K562 (cell line): Measurements from ENCODE around the gene STK4. TPM values are rescaled to one million over a fixed set of nuclear protein-coding genes. Genes with fewer than 3 reads are reported as not detected.
A peak's percentile ranks its signal among the peaks of the same experiment; 100 is the strongest.

Experiments used
- CREM ChIP-seq: IDR thresholded peaks from 2 replicates; pipeline ENCODE4 v1.6.1; 2014; ENCODE audit warnings: antibody characterized with exemption, low read depth
- CTBP1 ChIP-seq: fragments of 450-650 bp; IDR thresholded peaks from 2 replicates; pipeline ENCODE4 v1.6.1; 2016; ENCODE audit warnings: borderline replicate concordance
- ESRRB ChIP-seq: fragments of 250-450 bp; sonication (Bioruptor Pico); IDR thresholded peaks from 2 replicates; pipeline ENCODE4 v1.5.0; 2020; ENCODE audit warnings: mild to moderate bottlenecking, moderate library complexity, borderline replicate concordance
- KLF1 ChIP-seq: fragments of 450-650 bp; IDR thresholded peaks from 2 replicates; pipeline ENCODE4 v1.6.1; 2016; ENCODE audit warnings: missing genetic modification characterization, missing compliant biosample characterization
- POLR2H ChIP-seq: IDR thresholded peaks from 2 replicates; pipeline ENCODE4 v1.6.1; 2016; ENCODE audit warnings: missing genetic modification characterization, low read depth, mild to moderate bottlenecking, control low read depth, missing compliant biosample characterization, moderate library complexity
- RBM39 ChIP-seq: fragments of 200-400 bp; formaldehyde crosslinking; optimal IDR thresholded peaks from 2 replicates; pipeline ENCODE3; 2018; ENCODE audit warnings: low read depth, low read length
- SMARCC2 ChIP-seq: fragments of 450-650 bp; IDR thresholded peaks from 2 replicates; pipeline ENCODE4 v1.6.1; 2017; ENCODE audit warnings: antibody characterized with exemption, moderate library complexity, mild to moderate bottlenecking, low read depth
- TAL1 ChIP-seq: fragments of 450-650 bp; IDR thresholded peaks from 2 replicates; pipeline ENCODE4 v1.6.1; 2016; ENCODE audit warnings: mild to moderate bottlenecking
- TCF3 ChIP-seq: sonication (generic); formaldehyde crosslinking; IDR thresholded peaks from 2 replicates; pipeline ENCODE4 v1.4.0; 2020; ENCODE audit warnings: mild to moderate bottlenecking, missing genetic modification reagents
- ZEB2 ChIP-seq: fragments of 450-650 bp; IDR thresholded peaks from 2 replicates; pipeline ENCODE4 v1.6.1; 2016
- ZNF197 ChIP-seq: fragments of 200-800 bp; sonication (Bioruptor generic); IDR thresholded peaks from 2 replicates; pipeline ENCODE4 v1.6.1; 2016; ENCODE audit warnings: low read depth, missing genetic modification characterization, missing compliant biosample characterization
- ZNF444 ChIP-seq: fragments of 250-450 bp; sonication (Bioruptor Pico); IDR thresholded peaks from 2 replicates; pipeline ENCODE4 v1.4.0; 2020; ENCODE audit warnings: mild to moderate bottlenecking, moderate library complexity
- ZNF589 ChIP-seq: fragments of 200-800 bp; sonication (Bioruptor generic); IDR thresholded peaks from 2 replicates; pipeline ENCODE4 v1.6.1; 2016; ENCODE audit warnings: low read depth, missing genetic modification characterization, missing compliant biosample characterization
- ZNF766 ChIP-seq: fragments of 200-800 bp; sonication (Bioruptor generic); conservative IDR thresholded peaks from 2 replicates; pipeline ENCODE4 v1.6.1; 2016; ENCODE audit warnings: missing genetic modification characterization, missing compliant biosample characterization
- ZSCAN29 ChIP-seq: fragments of 450-650 bp; IDR thresholded peaks from 2 replicates; pipeline ENCODE4 v1.6.1; 2017
- polyA plus RNA-seq, 8 experiments: library from polyadenylated mRNA; depleted of rRNA in 4 of 8; stranded (reverse) in 5 of 8; unstranded in 3 of 8; fragments of >200 nt; fragmentation: Nextera tagmentation in 2 of 8; fragmentation: Illumina TruSeq in 1 of 8; extraction: Ambion mirVana in 2 of 8; extraction: Trizol in 1 of 8; gene quantifications; 2 replicates each; pipeline versions ENCODE4 v1.2.1 to v1.2.3, GENCODE V29; 2011 to 2014; ENCODE audit warnings: inconsistent platforms in 1 of 8, missing spikeins in 1 of 8
- total RNA-seq, 7 experiments: library from RNA; depleted of rRNA in 6 of 7; stranded (reverse); fragments of >200 nt in 6 of 7; fragmentation: Illumina TruSeq in 2 of 7; extraction: Trizol in 2 of 7; gene quantifications; 2 replicates each; pipeline versions ENCODE4 v1.2.1 to v1.2.3, GENCODE V29; 2011 to 2021; ENCODE audit warnings: low replicate concordance in 1 of 7
- TF ChIP-seq, protein P1 (sequence below): fragments of 250-450 bp; sonication (Bioruptor Pico); IDR thresholded peaks from 2 replicates; pipeline ENCODE4 v1.8.0; 2021; ENCODE audit warnings: moderate library complexity, mild to moderate bottlenecking, inconsistent platforms
- TF ChIP-seq, protein P2 (sequence below): fragments of 450-650 bp; IDR thresholded peaks from 2 replicates; pipeline ENCODE4 v1.6.1; 2016; ENCODE audit warnings: low read depth, mild to moderate bottlenecking, moderate library complexity
- TF ChIP-seq, protein P3 (sequence below), 2 experiments: fragments of 450-650 bp in 1 of 2; IDR thresholded peaks; 2 replicates each; pipeline ENCODE4 v1.6.1; 2011 to 2017; ENCODE audit warnings: low read depth in 2 of 2, antibody characterized with exemption in 1 of 2, borderline replicate concordance in 1 of 2, low read length in 1 of 2, mild to moderate bottlenecking in 1 of 2, mixed read lengths in 1 of 2; ENCODE audit not compliant: control insufficient read depth in 1 of 2
- TF ChIP-seq, protein P4 (sequence below): sonication (generic); formaldehyde crosslinking; IDR thresholded peaks from 2 replicates; pipeline ENCODE4 v1.8.0; 2022; ENCODE audit warnings: missing genetic modification reagents, mild to moderate bottlenecking, borderline replicate concordance
- TF ChIP-seq, protein P5 (sequence below): fragments of 250-450 bp; sonication (Bioruptor Pico); IDR thresholded peaks from 2 replicates; pipeline ENCODE4 v1.8.0; 2022; ENCODE audit warnings: inconsistent platforms

The STK4 gene
- total and polyA plus RNA-seq, 9 of the 15 experiments (the other 6 are each of a cell fraction or from before 2014, with no cell fraction given): 11.9 to 30.6 (median 22.2) TPM

DNA sequence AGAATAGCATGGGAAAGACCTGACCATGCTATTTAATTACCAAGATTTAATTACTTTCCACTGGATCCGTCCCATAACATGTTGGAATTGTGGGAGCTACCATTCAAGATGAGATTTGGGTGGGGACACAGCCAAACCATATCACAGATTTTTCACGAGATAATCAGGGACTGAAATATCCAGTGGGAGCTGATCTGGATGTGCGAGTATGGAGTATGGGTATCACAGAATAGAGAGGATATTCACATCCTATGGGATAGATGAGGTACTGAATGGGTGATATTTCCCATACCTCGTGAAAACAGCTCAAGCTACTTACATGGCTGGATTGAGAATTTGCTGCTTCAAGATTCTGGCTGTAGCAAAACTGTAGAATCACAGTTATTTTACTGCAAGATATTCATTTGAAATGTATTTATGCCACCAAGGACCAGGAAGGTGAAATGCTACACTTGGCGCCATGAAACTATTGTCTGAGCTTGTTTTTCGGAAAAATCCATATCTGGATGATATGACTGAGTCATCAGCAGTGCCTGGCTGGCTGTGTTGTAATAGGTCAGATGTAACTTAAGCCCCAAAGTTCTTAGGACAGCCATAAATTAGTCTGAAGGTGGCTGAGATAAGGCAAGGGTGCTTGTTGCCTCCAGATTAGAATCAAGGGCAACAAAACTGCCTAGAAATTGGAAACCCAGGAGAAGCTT, 104.8 kb downstream of the STK4 start (continued):
- TF ChIP-seq, protein P1, sequence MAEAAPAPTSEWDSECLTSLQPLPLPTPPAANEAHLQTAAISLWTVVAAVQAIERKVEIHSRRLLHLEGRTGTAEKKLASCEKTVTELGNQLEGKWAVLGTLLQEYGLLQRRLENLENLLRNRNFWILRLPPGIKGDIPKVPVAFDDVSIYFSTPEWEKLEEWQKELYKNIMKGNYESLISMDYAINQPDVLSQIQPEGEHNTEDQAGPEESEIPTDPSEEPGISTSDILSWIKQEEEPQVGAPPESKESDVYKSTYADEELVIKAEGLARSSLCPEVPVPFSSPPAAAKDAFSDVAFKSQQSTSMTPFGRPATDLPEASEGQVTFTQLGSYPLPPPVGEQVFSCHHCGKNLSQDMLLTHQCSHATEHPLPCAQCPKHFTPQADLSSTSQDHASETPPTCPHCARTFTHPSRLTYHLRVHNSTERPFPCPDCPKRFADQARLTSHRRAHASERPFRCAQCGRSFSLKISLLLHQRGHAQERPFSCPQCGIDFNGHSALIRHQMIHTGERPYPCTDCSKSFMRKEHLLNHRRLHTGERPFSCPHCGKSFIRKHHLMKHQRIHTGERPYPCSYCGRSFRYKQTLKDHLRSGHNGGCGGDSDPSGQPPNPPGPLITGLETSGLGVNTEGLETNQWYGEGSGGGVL: no peak
- TF ChIP-seq KLF1 (tag) (no peak), CTBP1 (peak; percentile 79), ZSCAN29 (no peak), ZEB2 (peak; percentile 85), CREM (peak; percentile 49; the same call in 1 of the 2 replicates), TCF3 (CRISPR knock-in tag) (peak; percentile 75), RBM39 (no peak), ZNF444 (CRISPR knock-in tag) (no peak), TAL1 (peak; percentile 80), ESRRB (CRISPR knock-in tag) (no peak), SMARCC2 (peak; percentile 91), ZNF589 (CRISPR knock-in tag) (0 out of 2 replicates have a peak, but pooled peaks have one; percentile 46), POLR2H (tag) (no peak), ZNF766 (CRISPR knock-in tag) (no peak), ZNF197 (0 out of 2 replicates have a peak, but pooled peaks have one; percentile 10)
- TF ChIP-seq, protein P2, sequence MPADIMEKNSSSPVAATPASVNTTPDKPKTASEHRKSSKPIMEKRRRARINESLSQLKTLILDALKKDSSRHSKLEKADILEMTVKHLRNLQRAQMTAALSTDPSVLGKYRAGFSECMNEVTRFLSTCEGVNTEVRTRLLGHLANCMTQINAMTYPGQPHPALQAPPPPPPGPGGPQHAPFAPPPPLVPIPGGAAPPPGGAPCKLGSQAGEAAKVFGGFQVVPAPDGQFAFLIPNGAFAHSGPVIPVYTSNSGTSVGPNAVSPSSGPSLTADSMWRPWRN: peak; percentile 84
- TF ChIP-seq, protein P3, sequence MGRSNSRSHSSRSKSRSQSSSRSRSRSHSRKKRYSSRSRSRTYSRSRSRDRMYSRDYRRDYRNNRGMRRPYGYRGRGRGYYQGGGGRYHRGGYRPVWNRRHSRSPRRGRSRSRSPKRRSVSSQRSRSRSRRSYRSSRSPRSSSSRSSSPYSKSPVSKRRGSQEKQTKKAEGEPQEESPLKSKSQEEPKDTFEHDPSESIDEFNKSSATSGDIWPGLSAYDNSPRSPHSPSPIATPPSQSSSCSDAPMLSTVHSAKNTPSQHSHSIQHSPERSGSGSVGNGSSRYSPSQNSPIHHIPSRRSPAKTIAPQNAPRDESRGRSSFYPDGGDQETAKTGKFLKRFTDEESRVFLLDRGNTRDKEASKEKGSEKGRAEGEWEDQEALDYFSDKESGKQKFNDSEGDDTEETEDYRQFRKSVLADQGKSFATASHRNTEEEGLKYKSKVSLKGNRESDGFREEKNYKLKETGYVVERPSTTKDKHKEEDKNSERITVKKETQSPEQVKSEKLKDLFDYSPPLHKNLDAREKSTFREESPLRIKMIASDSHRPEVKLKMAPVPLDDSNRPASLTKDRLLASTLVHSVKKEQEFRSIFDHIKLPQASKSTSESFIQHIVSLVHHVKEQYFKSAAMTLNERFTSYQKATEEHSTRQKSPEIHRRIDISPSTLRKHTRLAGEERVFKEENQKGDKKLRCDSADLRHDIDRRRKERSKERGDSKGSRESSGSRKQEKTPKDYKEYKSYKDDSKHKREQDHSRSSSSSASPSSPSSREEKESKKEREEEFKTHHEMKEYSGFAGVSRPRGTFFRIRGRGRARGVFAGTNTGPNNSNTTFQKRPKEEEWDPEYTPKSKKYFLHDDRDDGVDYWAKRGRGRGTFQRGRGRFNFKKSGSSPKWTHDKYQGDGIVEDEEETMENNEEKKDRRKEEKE (IDR thresholded peaks at IDR 0.05; ENCODE audit: borderline replicate concordance in 1 of 2, control insufficient read depth in 1 of 2, low read depth in 2 of 2, low read length in 1 of 2): no peak
- TF ChIP-seq, protein P4, sequence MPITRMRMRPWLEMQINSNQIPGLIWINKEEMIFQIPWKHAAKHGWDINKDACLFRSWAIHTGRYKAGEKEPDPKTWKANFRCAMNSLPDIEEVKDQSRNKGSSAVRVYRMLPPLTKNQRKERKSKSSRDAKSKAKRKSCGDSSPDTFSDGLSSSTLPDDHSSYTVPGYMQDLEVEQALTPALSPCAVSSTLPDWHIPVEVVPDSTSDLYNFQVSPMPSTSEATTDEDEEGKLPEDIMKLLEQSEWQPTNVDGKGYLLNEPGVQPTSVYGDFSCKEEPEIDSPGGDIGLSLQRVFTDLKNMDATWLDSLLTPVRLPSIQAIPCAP (CRISPR knock-in tag): no peak
- TF ChIP-seq, protein P5, sequence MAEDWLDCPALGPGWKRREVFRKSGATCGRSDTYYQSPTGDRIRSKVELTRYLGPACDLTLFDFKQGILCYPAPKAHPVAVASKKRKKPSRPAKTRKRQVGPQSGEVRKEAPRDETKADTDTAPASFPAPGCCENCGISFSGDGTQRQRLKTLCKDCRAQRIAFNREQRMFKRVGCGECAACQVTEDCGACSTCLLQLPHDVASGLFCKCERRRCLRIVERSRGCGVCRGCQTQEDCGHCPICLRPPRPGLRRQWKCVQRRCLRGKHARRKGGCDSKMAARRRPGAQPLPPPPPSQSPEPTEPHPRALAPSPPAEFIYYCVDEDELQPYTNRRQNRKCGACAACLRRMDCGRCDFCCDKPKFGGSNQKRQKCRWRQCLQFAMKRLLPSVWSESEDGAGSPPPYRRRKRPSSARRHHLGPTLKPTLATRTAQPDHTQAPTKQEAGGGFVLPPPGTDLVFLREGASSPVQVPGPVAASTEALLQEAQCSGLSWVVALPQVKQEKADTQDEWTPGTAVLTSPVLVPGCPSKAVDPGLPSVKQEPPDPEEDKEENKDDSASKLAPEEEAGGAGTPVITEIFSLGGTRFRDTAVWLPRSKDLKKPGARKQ (CRISPR knock-in tag): no peak
